GM12878 (cell line): Measurements from ENCODE around the gene PRMT1. TPM values are rescaled to one million over a fixed set of nuclear protein-coding genes. Genes with fewer than 3 reads are reported as not detected.

Experiments used
- ATAC-seq: fragments of 200-7000 bp; cut with Tn5 transposase; 3 replicates; pipeline ENCODE4 v1.9.1; 2020; ENCODE audit warnings: mild to moderate bottlenecking, moderate library complexity
- BruUV-seq: library from RNA; stranded (reverse); fragments of 400-500 nt; replicated peaks from 2 replicates; lab custom pipeline; 2021; lab: Mats Ljungman, UMichigan
- CTCF ChIA-PET: fragments of 300-600 bp; sonication (Branson Sonifier 250); formaldehyde crosslinking; extraction: SDS; loops from one replicate; lab custom pipeline; 2021; ENCODE audit warnings: inconsistent platforms; lab: Yijun Ruan, JAX
- POLR2A ChIA-PET: fragments of 350-600 bp; formaldehyde crosslinking; extraction: SDS; loops from one replicate; lab custom pipeline; 2021; ENCODE audit warnings: inconsistent platforms; lab: Charles Lee
- RAD21 ChIA-PET: fragments of 300-600 bp; sonication (Branson Sonifier 250); formaldehyde crosslinking; loops from one replicate; lab custom pipeline; 2023; ENCODE audit warnings: antibody characterized with exemption; ENCODE audit not compliant: unreplicated experiment; lab: Charles Lee
- SMC1A ChIA-PET: fragments of 300-600 bp; sonication (Branson Sonifier 250); formaldehyde crosslinking; loops from one replicate; lab custom pipeline; 2023; ENCODE audit not compliant: unreplicated experiment, uncharacterized antibody; lab: Charles Lee
- DNase-seq: peaks from one replicate; pipeline ENCODE4 v3.0.0-alpha.2; 2011; ENCODE audit warnings: low read depth, low spot score
- FAIRE-seq: peaks from 3 replicates; lab custom pipeline; 2011; peaks lifted over from hg19 to GRCh38; lab: Jason Lieb, UNC
- H2AFZ ChIP-seq: 2 replicates; pipeline ENCODE4 v1.6.0; 2011; ENCODE audit warnings: low read depth, low read length, control low read depth; ENCODE audit not compliant: control insufficient read depth
- H3K27ac ChIP-seq: 2 replicates; pipeline ENCODE4 v1.5.1; 2011; ENCODE audit warnings: control low read depth; ENCODE audit not compliant: control insufficient read depth, insufficient read depth
- H3K27me3 ChIP-seq, 2 experiments: replicated peaks in 1 of 2; 2 replicates each; pipeline versions ENCODE4 v1.6.0 to v1.6.1; 2011; ENCODE audit warnings: low read length in 1 of 2; ENCODE audit not compliant: control insufficient read depth in 2 of 2, insufficient read depth in 2 of 2
- H3K36me3 ChIP-seq, 2 experiments: 2 replicates each; pipeline ENCODE4 v1.5.1; 2011; ENCODE audit warnings: low read length in 1 of 2; ENCODE audit not compliant: control insufficient read depth in 2 of 2, insufficient read depth in 2 of 2
- H3K4me1 ChIP-seq: 2 replicates; pipeline ENCODE4 v1.6.1; 2011; ENCODE audit warnings: mild to moderate bottlenecking, low read length, moderate library complexity, mixed read lengths; ENCODE audit not compliant: control insufficient read depth, insufficient read depth
- H3K4me2 ChIP-seq: 2 replicates; pipeline ENCODE4 v1.6.0; 2011; ENCODE audit warnings: control low read depth; ENCODE audit not compliant: control insufficient read depth, insufficient read depth
- H3K4me3 ChIP-seq: fragments of 200-600 bp; sonication (generic); 2 replicates; pipeline ENCODE4 v1.5.1; 2016
- H3K79me2 ChIP-seq: 2 replicates; pipeline ENCODE4 v1.6.0; 2011; ENCODE audit warnings: low read length; ENCODE audit not compliant: control insufficient read depth, insufficient read depth
- H3K9ac ChIP-seq: 2 replicates; pipeline ENCODE4 v1.8.0; 2011; ENCODE audit warnings: low read length, control low read depth, mixed read lengths; ENCODE audit not compliant: control insufficient read depth, insufficient read depth
- H3K9me3 ChIP-seq: replicated peaks from 3 replicates; pipeline ENCODE4 v1.5.1; 2011; ENCODE audit warnings: mild to moderate bottlenecking, low read length; ENCODE audit not compliant: control insufficient read depth, insufficient read depth
- H4K20me1 ChIP-seq: 2 replicates; pipeline ENCODE4 v1.6.0; 2011; ENCODE audit not compliant: control insufficient read depth, insufficient read depth
- CBX3 ChIP-seq: fragments of 200-600 bp; sonication (generic); IDR thresholded peaks from 2 replicates; pipeline ENCODE4 v1.6.1; 2016; ENCODE audit warnings: low read depth, borderline replicate concordance
- EP300 ChIP-seq, 2 experiments: fragments of 150-350 bp in 1 of 2; IDR thresholded peaks; 2 replicates each; pipeline ENCODE4 v1.6.1; 2011 to 2012; ENCODE audit warnings: low read depth in 2 of 2, low read length in 2 of 2, borderline replicate concordance in 1 of 2, improper control_type of control experiment in 1 of 2, inconsistent platforms in 1 of 2; ENCODE audit not compliant: control insufficient read depth in 1 of 2
- IRF4 ChIP-seq: IDR thresholded peaks from 2 replicates; pipeline ENCODE4 v1.6.1; 2011; ENCODE audit warnings: low read depth, low read length
- IRF5 ChIP-seq: fragments of 450-650 bp; IDR thresholded peaks from 2 replicates; pipeline ENCODE4 v1.6.1; 2017; ENCODE audit warnings: borderline replicate concordance
- KLF5 ChIP-seq: fragments of 450-650 bp; IDR thresholded peaks from 2 replicates; pipeline ENCODE4 v1.6.1; 2014; ENCODE audit warnings: mild to moderate bottlenecking; ENCODE audit not compliant: partially characterized antibody
- MEF2A ChIP-seq: IDR thresholded peaks from 2 replicates; pipeline ENCODE4 v1.6.1; 2011; ENCODE audit warnings: low read depth, mild to moderate bottlenecking, low read length, moderate library complexity; ENCODE audit not compliant: insufficient read depth
- NFIC ChIP-seq: IDR thresholded peaks from 2 replicates; pipeline ENCODE4 v1.6.1; 2012; ENCODE audit warnings: low read depth, mild to moderate bottlenecking, inconsistent platforms, low read length, moderate library complexity
- NFYB ChIP-seq: IDR thresholded peaks from 2 replicates; pipeline ENCODE4 v1.6.1; 2011; ENCODE audit warnings: low read depth, mild to moderate bottlenecking, low read length, improper control_type of control experiment, moderate library complexity; ENCODE audit not compliant: insufficient read depth
- PAX5 ChIP-seq: IDR thresholded peaks from 2 replicates; pipeline ENCODE4 v1.6.1; 2011; ENCODE audit warnings: low read depth, low read length, borderline replicate concordance
- RB1 ChIP-seq: fragments of 450-650 bp; formaldehyde crosslinking; IDR thresholded peaks from 2 replicates; pipeline ENCODE4 v1.6.1; 2017; ENCODE audit warnings: mild to moderate bottlenecking, borderline replicate concordance
- TARDBP ChIP-seq: IDR thresholded peaks from 2 replicates; pipeline ENCODE4 v1.6.1; 2016; ENCODE audit warnings: borderline replicate concordance
- TCF12 ChIP-seq: IDR thresholded peaks from 2 replicates; pipeline ENCODE4 v1.6.1; 2011; ENCODE audit warnings: low read depth, mild to moderate bottlenecking, low read length
- TCF3 ChIP-seq: IDR thresholded peaks from 2 replicates; pipeline ENCODE4 v1.6.1; 2012; ENCODE audit warnings: low read depth, mild to moderate bottlenecking, low read length, borderline replicate concordance; ENCODE audit not compliant: insufficient read depth
- ZBTB33 ChIP-seq: fragments of 450-650 bp; IDR thresholded peaks from 2 replicates; pipeline ENCODE4 v1.6.1; 2017; ENCODE audit warnings: mild to moderate bottlenecking
- ZNF622 ChIP-seq: fragments of 450-650 bp; IDR thresholded peaks from 2 replicates; pipeline ENCODE4 v1.6.1; 2017; ENCODE audit warnings: mild to moderate bottlenecking, inconsistent platforms
- WGBS: methylation state at CpG from one replicate; pipeline ENCODE4 v1.1.6; 2016; ENCODE audit warnings: low lambda C conversion rate; ENCODE audit not compliant: insufficient replicate concordance, insufficient coverage; ENCODE audit errors: missing lambda C conversion rate; 5-methylcytosine and 5-hydroxymethylcytosine counted together
- in situ Hi-C: fragments of 300-500 bp; cut with MboI; formaldehyde crosslinking; loops from 9 replicates; pipeline ENCODE4 v1.14.3; 2018; ENCODE audit warnings: mixed read lengths
- intact Hi-C: fragments of 100-400 bp; cut with micrococcal nuclease; formaldehyde crosslinking; loops from one replicate; pipeline ENCODE4 v1.14.2; 2022; ENCODE audit not compliant: unreplicated experiment
- polyA plus RNA-seq, 11 experiments: library from polyadenylated mRNA; depleted of rRNA in 4 of 11; unstranded in 6 of 11; stranded (reverse) in 5 of 11; fragments of >200 nt; fragmentation: Nextera tagmentation in 4 of 11; fragmentation: Illumina TruSeq in 1 of 11; extraction: Ambion mirVana in 4 of 11; extraction: Trizol in 1 of 11; gene quantifications; 1 replicate in 1 of 11; 2 replicates in 10 of 11; pipeline versions ENCODE4 v1.2.1 to v1.2.3, GENCODE V29; 2011 to 2016; ENCODE audit warnings: inconsistent platforms in 2 of 11, missing spikeins in 2 of 11, low read depth in 1 of 11
- total RNA-seq, 4 experiments: library from RNA; depleted of rRNA in 3 of 4; stranded (reverse); fragments of >200 nt in 3 of 4; fragmentation: Illumina TruSeq in 1 of 4; extraction: Trizol in 1 of 4; gene quantifications; 2 replicates each; pipeline versions ENCODE4 v1.2.1 to v1.2.3, GENCODE V29; 2013 to 2021

PRMT1 gene
- total and polyA plus RNA-seq, 10 of the 15 experiments (the other 5 are each of a cell fraction or from before 2014, with no cell fraction given) = 19.9 to 667 (median 444) TPM

GRCh38 chr19:49727217-49728030 is 50.4 kb downstream of the PRMT1 start:
- FAIRE-seq = no peak
- Histone ChIP-seq H3K79me2 (no peaks in the 10 kb centered on the region), H3K4me3 (no peak overlapping the region), H3K27me3 (no peaks in the 10 kb centered on the region)
- RAD21 ChIA-PET = no interaction called here
- no peak for DNase-seq
- in situ Hi-C loops = no loop called here
- TF ChIP-seq PAX5 (no peak), TARDBP (no peak), NFIC (no peak)
- TF ChIP-seq, all 136 proteins: peak for 0
- intact Hi-C loops = no loop called here
- Histone ChIP-seq H2AFZ (no peak overlapping the region), H3K4me1 (no peaks in the 10 kb centered on the region), H3K9me3 (no peaks in the 10 kb centered on the region), H3K27ac (no peak overlapping the region), H3K9ac (no peak overlapping the region), H3K4me2 (no peak overlapping the region), H3K36me3 (no peaks in the 10 kb centered on the region), H4K20me1 (no peaks in the 10 kb centered on the region)
- WGBS = 60% methylated on average over 23 of the region's 23 CpGs
- ATAC-seq = no peak
- BruUV-seq = no TSS peak
- POLR2A ChIA-PET = no interaction called here
- SMC1A ChIA-PET = no interaction called here
- CTCF ChIA-PET = no interaction called here

DNA sequence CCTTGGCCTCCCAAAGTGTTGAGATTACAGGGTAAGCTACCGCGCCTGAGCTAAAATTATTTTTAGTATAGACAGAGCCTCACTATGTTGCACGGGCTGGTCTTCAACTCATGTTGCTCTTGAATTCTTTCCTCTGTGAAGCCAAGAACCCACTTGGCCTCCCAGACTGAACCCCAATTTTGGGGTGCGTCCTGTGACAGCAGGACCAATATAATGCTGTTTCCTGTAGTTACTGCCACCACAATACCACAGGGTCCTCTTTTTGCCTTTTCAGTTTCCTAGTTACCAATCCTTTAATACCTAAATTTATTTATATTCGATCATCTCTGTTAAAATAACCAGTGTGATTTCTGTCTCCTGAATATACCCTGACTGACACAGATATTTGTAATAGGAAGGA is 53.1 kb downstream of the PRMT1 start:
- ChIA-PET CTCF (no interaction called here), SMC1A (interaction anchor here (1.4 kb wide), 1 partner anchor 24 kb away, joined by 3 read pairs; no protein-coding TSS in a partner anchor), RAD21 (no interaction called here), POLR2A (no interaction called here)
- intact Hi-C loops (no loop called here), in situ Hi-C loops (no loop called here)
- FAIRE-seq (no peak), DNase-seq (no peak), ATAC-seq (no peak)
- Histone ChIP-seq H3K4me2 (no peak overlapping the region), H3K9ac (no peak overlapping the region), H2AFZ (no peak overlapping the region), H3K4me1 (no peaks in the 10 kb centered on the region), H4K20me1 (no peaks in the 10 kb centered on the region), H3K79me2 (no peaks in the 10 kb centered on the region), H3K9me3 (no peaks in the 10 kb centered on the region), H3K27me3 (no peaks in the 10 kb centered on the region), H3K36me3 (no peaks in the 10 kb centered on the region), H3K4me3 (no peak overlapping the region), H3K27ac (no peak overlapping the region)
- BruUV-seq = no TSS peak
- WGBS = 9% methylated on average over 5 of the region's 5 CpGs
- TF ChIP-seq KLF5 (no peak), MEF2A (no peak), IRF4 (no peak), ZBTB33 (no peak), IRF5 (no peak), TCF3 (no peak), EP300 (IDR thresholded peaks at IDR 0.05; ENCODE audit: borderline replicate concordance in 1 of 2, control insufficient read depth in 1 of 2, low read depth in 2 of 2, low read length in 2 of 2) (no peak), TCF12 (no peak), NFYB (no peak), RB1 (no peak), CBX3 (no peak), ZNF622 (no peak)
